Measurements from ENCODE around the gene SNTA1. TPM values are rescaled to one million over a fixed set of nuclear protein-coding genes. Genes with fewer than 3 reads are reported as not detected.
"Not testable (repeated sequence)": the region's sequence is repeated elsewhere in the genome, so short reads cannot be mapped to it uniquely, and the experiment has no call there.

Gene SNTA1
- total and polyA plus RNA-seq, 2 of the 13 experiments (the other 11 are each of a cell fraction or from before 2014, with no cell fraction given), result 16.4 to 18.3 TPM

DNA sequence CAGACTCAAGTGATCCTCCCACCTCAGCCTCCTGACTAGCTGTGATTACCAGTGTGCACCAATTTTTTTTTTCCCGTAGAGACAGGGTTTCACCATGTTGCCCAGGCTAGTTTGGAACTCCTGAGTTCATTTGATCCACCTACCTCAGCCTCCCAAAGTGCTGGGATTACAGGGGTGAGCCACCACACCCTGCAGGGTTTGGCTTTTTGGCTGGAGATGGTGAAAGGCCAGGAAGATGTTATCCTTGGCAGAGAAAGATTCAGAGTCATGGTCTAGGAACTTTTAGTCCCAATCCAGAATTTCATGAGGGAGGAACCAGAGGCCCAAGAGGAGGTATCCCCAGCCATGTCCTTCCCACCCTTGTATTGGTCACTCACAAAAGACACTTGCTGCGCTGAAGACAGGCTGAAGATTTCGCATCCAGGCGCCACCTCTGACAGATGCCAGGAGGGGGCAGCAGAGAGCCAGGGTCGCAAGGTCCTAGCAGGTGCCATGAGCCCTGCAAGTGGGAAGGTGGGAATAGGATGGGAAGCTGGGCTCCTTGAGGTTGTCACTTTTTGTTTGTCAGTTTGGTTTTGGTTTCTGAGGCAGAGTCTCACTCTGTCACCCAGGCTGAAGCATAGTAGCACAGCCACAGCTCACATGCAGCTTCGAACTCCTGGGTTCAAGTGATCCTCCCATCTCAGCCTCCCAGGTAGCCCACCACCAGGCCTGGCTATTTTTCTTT lies 13.5 kb upstream of the SNTA1 start (continued):
- TF ChIP-seq NFKB2 (CRISPR knock-in tag; IDR thresholded peaks at IDR 0.05; ENCODE audit: borderline replicate concordance) (peak; percentile 84; the same call in 1 of the 2 replicates), IRF9 (CRISPR knock-in tag; IDR thresholded peaks at IDR 0.05; ENCODE audit: borderline replicate concordance) (peak; percentile 79), MED1 (CRISPR knock-in tag; IDR thresholded peaks at IDR 0.05) (peak; percentile 43; the same call in 1 of the 2 replicates), SOX13 (CRISPR knock-in tag; conservative IDR thresholded peaks at IDR 0.05 in 1 of 2, IDR thresholded peaks at IDR 0.05 in 1 of 2) (peak in 1 of 2 experiments; percentile 30; a peak in 1 of 4 replicates), THRA (CRISPR knock-in tag; IDR thresholded peaks at IDR 0.05; ENCODE audit: borderline replicate concordance) (peak; percentile 66; the same call in 1 of the 2 replicates), CEBPG (CRISPR knock-in tag; IDR thresholded peaks at IDR 0.05) (peak; percentile 37; the same call in 1 of the 2 replicates), HDAC2 (CRISPR knock-in tag; IDR thresholded peaks at IDR 0.05) (peak; percentile 63; the same call in 1 of the 2 replicates), ZMYM3 (CRISPR knock-in tag; IDR thresholded peaks at IDR 0.05) (0 out of 2 replicates have a peak, but pooled peaks have one; percentile 19), ZGPAT (CRISPR knock-in tag; IDR thresholded peaks at IDR 0.05) (peak; percentile 55; the same call in 1 of the 2 replicates), ZFP90 (CRISPR knock-in tag; IDR thresholded peaks at IDR 0.05; ENCODE audit: borderline replicate concordance) (peak; percentile 73), ZBTB33 (CRISPR knock-in tag; IDR thresholded peaks at IDR 0.05) (peak; percentile 84), KLF12 (CRISPR knock-in tag; IDR thresholded peaks at IDR 0.05; ENCODE audit: borderline replicate concordance) (0 out of 2 replicates have a peak, but pooled peaks have one; percentile 42), MAZ (CRISPR knock-in tag; IDR thresholded peaks at IDR 0.05; ENCODE audit: low read depth) (peak; percentile 62; the same call in 1 of the 2 replicates), ZNF274 (CRISPR knock-in tag; IDR thresholded peaks at IDR 0.05) (0 out of 2 replicates have a peak, but pooled peaks have one; percentile 71), SMAD1 (CRISPR knock-in tag; IDR thresholded peaks at IDR 0.05; ENCODE audit: borderline replicate concordance, low read depth) (peak; percentile 65; the same call in 1 of the 2 replicates)
- not testable (repeated sequence) for TF ChIP-seq SOX13 (IDR thresholded peaks at IDR 0.05); MAZ (IDR thresholded peaks at IDR 0.05; ENCODE audit: borderline replicate concordance, low read depth, low read length)
- TF ChIP-seq, protein P1, sequence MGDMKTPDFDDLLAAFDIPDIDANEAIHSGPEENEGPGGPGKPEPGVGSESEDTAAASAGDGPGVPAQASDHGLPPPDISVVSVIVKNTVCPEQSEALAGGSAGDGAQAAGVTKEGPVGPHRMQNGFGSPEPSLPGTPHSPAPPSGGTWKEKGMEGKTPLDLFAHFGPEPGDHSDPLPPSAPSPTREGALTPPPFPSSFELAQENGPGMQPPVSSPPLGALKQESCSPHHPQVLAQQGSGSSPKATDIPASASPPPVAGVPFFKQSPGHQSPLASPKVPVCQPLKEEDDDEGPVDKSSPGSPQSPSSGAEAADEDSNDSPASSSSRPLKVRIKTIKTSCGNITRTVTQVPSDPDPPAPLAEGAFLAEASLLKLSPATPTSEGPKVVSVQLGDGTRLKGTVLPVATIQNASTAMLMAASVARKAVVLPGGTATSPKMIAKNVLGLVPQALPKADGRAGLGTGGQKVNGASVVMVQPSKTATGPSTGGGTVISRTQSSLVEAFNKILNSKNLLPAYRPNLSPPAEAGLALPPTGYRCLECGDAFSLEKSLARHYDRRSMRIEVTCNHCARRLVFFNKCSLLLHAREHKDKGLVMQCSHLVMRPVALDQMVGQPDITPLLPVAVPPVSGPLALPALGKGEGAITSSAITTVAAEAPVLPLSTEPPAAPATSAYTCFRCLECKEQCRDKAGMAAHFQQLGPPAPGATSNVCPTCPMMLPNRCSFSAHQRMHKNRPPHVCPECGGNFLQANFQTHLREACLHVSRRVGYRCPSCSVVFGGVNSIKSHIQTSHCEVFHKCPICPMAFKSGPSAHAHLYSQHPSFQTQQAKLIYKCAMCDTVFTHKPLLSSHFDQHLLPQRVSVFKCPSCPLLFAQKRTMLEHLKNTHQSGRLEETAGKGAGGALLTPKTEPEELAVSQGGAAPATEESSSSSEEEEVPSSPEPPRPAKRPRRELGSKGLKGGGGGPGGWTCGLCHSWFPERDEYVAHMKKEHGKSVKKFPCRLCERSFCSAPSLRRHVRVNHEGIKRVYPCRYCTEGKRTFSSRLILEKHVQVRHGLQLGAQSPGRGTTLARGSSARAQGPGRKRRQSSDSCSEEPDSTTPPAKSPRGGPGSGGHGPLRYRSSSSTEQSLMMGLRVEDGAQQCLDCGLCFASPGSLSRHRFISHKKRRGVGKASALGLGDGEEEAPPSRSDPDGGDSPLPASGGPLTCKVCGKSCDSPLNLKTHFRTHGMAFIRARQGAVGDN (CRISPR knock-in tag; IDR thresholded peaks at IDR 0.05), result peak; percentile 56
